SK-N-SH (cell line): ENCODE data around the gene POP7. TPM values are rescaled to one million over a fixed set of nuclear protein-coding genes. Genes with fewer than 3 reads are reported as not detected.

ENCODE experiments used
- CTCF ChIA-PET: fragments of 300-600, 350-600 bp; formaldehyde crosslinking; extraction: SDS; loops from one replicate; lab custom pipeline; 2021; lab: Yijun Ruan, JAX
- POLR2A ChIA-PET: fragments of 350-600 bp; sonication (Branson Sonifier 250); formaldehyde crosslinking; extraction: SDS; loops from one replicate; lab custom pipeline; 2020; ENCODE audit warnings: antibody characterized with exemption, inconsistent platforms; lab: Yijun Ruan, JAX
- DNase-seq: peaks from one replicate; pipeline ENCODE4 v3.0.0; 2012
- H2AFZ ChIP-seq: fragments of 200-600 bp; sonication (generic); 2 replicates; pipeline ENCODE4 v1.8.1; 2016; ENCODE audit warnings: antibody characterized with exemption, mild to moderate bottlenecking, low read depth
- H3F3A ChIP-seq: fragments of 200-600 bp; sonication (generic); replicated peaks from 2 replicates; pipeline ENCODE3; 2016; ENCODE audit warnings: antibody characterized with exemption, mild to moderate bottlenecking; ENCODE audit not compliant: insufficient read depth
- H3K27ac ChIP-seq, 2 experiments: fragments of 200-500 bp in 1 of 2; fragments of 200-600 bp in 1 of 2; sonication (Bioruptor generic) in 1 of 2; sonication (generic), shearing (Covaris generic) in 1 of 2; 2 replicates each; pipeline versions ENCODE4 v1.5.1 to v1.6.1; 2014 to 2016; ENCODE audit warnings: low read depth in 2 of 2, inconsistent platforms in 1 of 2, low read length in 1 of 2, mild to moderate bottlenecking in 1 of 2, mixed read lengths in 1 of 2
- H3K27me3 ChIP-seq: fragments of 200-600 bp; sonication (generic), shearing (Covaris generic); 2 replicates; pipeline ENCODE4 v1.6.1; 2016; ENCODE audit warnings: mixed run types; ENCODE audit not compliant: insufficient read depth
- H3K36me3 ChIP-seq, 2 experiments: fragments of 200-500 bp in 1 of 2; fragments of 200-600 bp in 1 of 2; sonication (Bioruptor generic) in 1 of 2; sonication (generic) in 1 of 2; replicated peaks in 1 of 2; 2 replicates each; pipeline versions ENCODE3 to v1.5.1; 2014 to 2016; ENCODE audit warnings: low read length in 1 of 2, mild to moderate bottlenecking in 1 of 2; ENCODE audit not compliant: insufficient read depth in 2 of 2, control insufficient read depth in 1 of 2
- H3K4me1 ChIP-seq, 2 experiments: fragments of 200-500 bp in 1 of 2; fragments of 200-600 bp in 1 of 2; sonication (Bioruptor generic) in 1 of 2; sonication (generic), shearing (Covaris generic) in 1 of 2; 2 replicates each; pipeline versions ENCODE4 v1.5.1 to v1.6.1; 2014 to 2016; ENCODE audit warnings: low read depth in 1 of 2, low read length in 1 of 2, mixed run types in 1 of 2; ENCODE audit not compliant: insufficient read depth in 2 of 2, control insufficient read depth in 1 of 2
- H3K4me2 ChIP-seq: fragments of 200-600 bp; sonication (generic), shearing (Covaris generic); 2 replicates; pipeline ENCODE4 v1.6.1; 2017; ENCODE audit warnings: mixed run types
- H3K4me3 ChIP-seq, 2 experiments: fragments of 200-500 bp in 1 of 2; fragments of 200-600 bp in 1 of 2; sonication (Bioruptor generic) in 1 of 2; sonication (generic), shearing (Covaris generic) in 1 of 2; 2 replicates each; pipeline versions ENCODE4 v1.5.1 to v1.8.1; 2014 to 2016; ENCODE audit warnings: low read depth in 2 of 2, inconsistent platforms in 1 of 2, low read length in 1 of 2, mild to moderate bottlenecking in 1 of 2, mixed read lengths in 1 of 2, moderate library complexity in 1 of 2
- H3K79me2 ChIP-seq: fragments of 200-600 bp; sonication (generic); 2 replicates; pipeline ENCODE4 v1.8.1; 2017; ENCODE audit warnings: mild to moderate bottlenecking; ENCODE audit not compliant: insufficient read depth
- H3K9ac ChIP-seq: fragments of 200-600 bp; sonication (generic); 2 replicates; pipeline ENCODE4 v1.6.1; 2017; ENCODE audit warnings: mixed run types
- H3K9me2 ChIP-seq: fragments of 200-600 bp; sonication (generic); 2 replicates; pipeline ENCODE4 v1.6.1; 2017; ENCODE audit warnings: mixed run types
- H3K9me3 ChIP-seq: fragments of 200-600 bp; sonication (generic); 2 replicates; pipeline ENCODE4 v1.6.1; 2017; ENCODE audit warnings: mixed run types, mild to moderate bottlenecking, moderate library complexity
- H4K20me1 ChIP-seq: fragments of 200-600 bp; sonication (generic); 2 replicates; pipeline ENCODE4 v1.6.1; 2017; ENCODE audit warnings: mild to moderate bottlenecking, mixed run types; ENCODE audit not compliant: insufficient read depth
- FOSL2 ChIP-seq: IDR thresholded peaks from 2 replicates; pipeline ENCODE4 v1.4.0; 2012; ENCODE audit warnings: low read depth, mild to moderate bottlenecking, moderate library complexity, borderline replicate concordance
- FOXM1 ChIP-seq: IDR thresholded peaks from 2 replicates; pipeline ENCODE4 v1.4.0; 2012; ENCODE audit warnings: low read depth, mild to moderate bottlenecking
- GABPA ChIP-seq: IDR thresholded peaks from 2 replicates; pipeline ENCODE4 v1.4.0; 2012; ENCODE audit warnings: low read depth, mild to moderate bottlenecking
- MEF2A ChIP-seq: IDR thresholded peaks from 2 replicates; pipeline ENCODE4 v1.4.0; 2012; ENCODE audit warnings: low read depth, borderline replicate concordance
- NFIC ChIP-seq: IDR thresholded peaks from 2 replicates; pipeline ENCODE4 v1.4.0; 2012; ENCODE audit warnings: borderline replicate concordance
- POLR2AphosphoS5 ChIP-seq: IDR thresholded peaks from 2 replicates; pipeline ENCODE4 v1.6.1; 2012; ENCODE audit warnings: low read depth, low read length
- RCOR1 ChIP-seq: fragments of 150-350 bp; IDR thresholded peaks from 2 replicates; pipeline ENCODE4 v1.6.1; 2017; ENCODE audit warnings: antibody characterized with exemption, low read length
- RFX5 ChIP-seq: IDR thresholded peaks from 2 replicates; pipeline ENCODE4 v1.6.1; 2012; ENCODE audit warnings: mild to moderate bottlenecking, improper control_type of control experiment, low read length
- SMC3 ChIP-seq: IDR thresholded peaks from 2 replicates; pipeline ENCODE4 v1.6.1; 2012; ENCODE audit warnings: low read depth, low read length, improper control_type of control experiment
- WGBS: methylation state at CpG from one replicate; pipeline ENCODE4 v1.1.6; 2017; ENCODE audit warnings: low lambda C conversion rate; 5-methylcytosine and 5-hydroxymethylcytosine counted together
- polyA plus RNA-seq, 3 experiments: library from polyadenylated mRNA; depleted of rRNA; stranded (reverse); fragments of >200 nt; gene quantifications; 2 replicates each; pipeline ENCODE4 v1.2.3, GENCODE V29; 2012
- TF ChIP-seq, protein P1 (sequence below): IDR thresholded peaks from 2 replicates; pipeline ENCODE4; 2012
- TF ChIP-seq, protein P2 (sequence below): fragments of 150-350 bp; IDR thresholded peaks from 2 replicates; pipeline ENCODE4 v1.6.1; 2016; ENCODE audit warnings: mild to moderate bottlenecking, low read depth, low read length
- TF ChIP-seq, protein P3 (sequence below): IDR thresholded peaks from 2 replicates; pipeline ENCODE4 v1.4.0; 2012; ENCODE audit warnings: low read depth
- TF ChIP-seq, protein P4 (sequence below): fragments of 200-600 bp; sonication (generic); IDR thresholded peaks from 2 replicates; pipeline ENCODE4 v1.6.1; 2017; ENCODE audit warnings: antibody characterized with exemption, mild to moderate bottlenecking, moderate library complexity
- TF ChIP-seq, protein P5 (sequence below): IDR thresholded peaks from 2 replicates; pipeline ENCODE4 v1.4.0; 2012; ENCODE audit warnings: low read depth, borderline replicate concordance

Gene POP7
- polyA plus RNA-seq, 1 of the 3 experiments (the other 2 are of a cell fraction): 81.8 TPM

DNA sequence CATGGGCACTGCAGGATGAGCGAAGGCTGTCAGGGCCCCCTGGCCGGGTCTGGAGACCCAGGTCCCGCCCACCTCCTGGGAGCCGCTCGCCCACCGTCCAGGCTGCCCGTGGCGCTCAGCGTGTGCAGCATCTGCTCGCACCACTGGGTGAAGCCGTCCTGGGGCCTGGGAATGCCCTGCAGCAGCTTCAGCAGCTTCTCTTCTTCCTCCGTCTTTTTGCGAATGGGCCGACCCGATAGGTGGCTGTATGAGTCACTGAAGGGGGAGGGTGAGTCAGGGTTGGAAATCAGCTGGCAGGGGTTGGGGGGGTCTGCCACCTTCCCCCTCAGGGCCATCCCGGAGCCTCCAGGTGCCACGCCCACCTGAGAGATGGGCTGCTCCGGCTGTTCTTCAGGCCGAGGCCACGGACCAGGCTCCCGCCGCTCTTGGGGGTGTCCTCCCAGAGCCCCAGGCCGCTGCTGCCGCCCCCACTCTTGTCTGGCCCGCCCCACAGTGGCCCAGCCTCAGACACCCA, 23.6 kb upstream of the POP7 start:
- no peaks in the 10 kb centered on the region for H3K9me2 ChIP-seq
- no peak overlapping the region for H3K4me3 ChIP-seq
- H3K36me3 ChIP-seq: peaks cover 39 to 100% of the 10 kb centered on the region in 2 experiments
- H3F3A ChIP-seq: peaks cover 51% of the 10 kb centered on the region
- ChIA-PET CTCF (interaction anchor here (1.2 to 10.5 kb wide), 6 partner anchors 11 to 170 kb away, joined by 5 to 227 read pairs (median 10); partner anchors contain the start of genes FBXO24, GIGYF1, LRCH4 and MOSPD3), POLR2A (interaction anchor here (1.3 to 1.9 kb wide), 3 partner anchors 10 to 80 kb away, joined by 3 to 9 read pairs (median 4); partner anchors contain the start of gene PCOLCE)
- H3K9ac ChIP-seq: no peak overlapping the region
- TF ChIP-seq FOSL2: peak; percentile 84; the same call in 1 of the 2 replicates
- TF ChIP-seq, protein P1, sequence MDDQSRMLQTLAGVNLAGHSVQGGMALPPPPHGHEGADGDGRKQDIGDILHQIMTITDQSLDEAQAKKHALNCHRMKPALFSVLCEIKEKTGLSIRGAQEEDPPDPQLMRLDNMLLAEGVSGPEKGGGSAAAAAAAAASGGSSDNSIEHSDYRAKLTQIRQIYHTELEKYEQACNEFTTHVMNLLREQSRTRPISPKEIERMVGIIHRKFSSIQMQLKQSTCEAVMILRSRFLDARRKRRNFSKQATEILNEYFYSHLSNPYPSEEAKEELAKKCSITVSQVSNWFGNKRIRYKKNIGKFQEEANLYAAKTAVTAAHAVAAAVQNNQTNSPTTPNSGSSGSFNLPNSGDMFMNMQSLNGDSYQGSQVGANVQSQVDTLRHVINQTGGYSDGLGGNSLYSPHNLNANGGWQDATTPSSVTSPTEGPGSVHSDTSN: peak; percentile 57
- TF ChIP-seq, protein P2, sequence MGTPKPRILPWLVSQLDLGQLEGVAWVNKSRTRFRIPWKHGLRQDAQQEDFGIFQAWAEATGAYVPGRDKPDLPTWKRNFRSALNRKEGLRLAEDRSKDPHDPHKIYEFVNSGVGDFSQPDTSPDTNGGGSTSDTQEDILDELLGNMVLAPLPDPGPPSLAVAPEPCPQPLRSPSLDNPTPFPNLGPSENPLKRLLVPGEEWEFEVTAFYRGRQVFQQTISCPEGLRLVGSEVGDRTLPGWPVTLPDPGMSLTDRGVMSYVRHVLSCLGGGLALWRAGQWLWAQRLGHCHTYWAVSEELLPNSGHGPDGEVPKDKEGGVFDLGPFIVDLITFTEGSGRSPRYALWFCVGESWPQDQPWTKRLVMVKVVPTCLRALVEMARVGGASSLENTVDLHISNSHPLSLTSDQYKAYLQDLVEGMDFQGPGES: no peak
- peaks cover 0 to 27% of the 10 kb centered on the region in 2 experiments; a peak in 1 of 4 replicates for H3K4me1 ChIP-seq
- H3K4me2 ChIP-seq: no peak overlapping the region
- H3K79me2 ChIP-seq: peaks cover 12% of the 10 kb centered on the region
- H3K27ac ChIP-seq: no peak overlapping the region
- no peaks in the 10 kb centered on the region for H3K9me3 ChIP-seq
- WGBS: 84% methylated on average over 15 of the region's 25 CpGs
- no peaks in the 10 kb centered on the region for H3K27me3 ChIP-seq
- peak; percentile 49 for DNase-seq
- no peak overlapping the region for H2AFZ ChIP-seq
- peaks cover 43% of the 10 kb centered on the region for H4K20me1 ChIP-seq

DNA sequence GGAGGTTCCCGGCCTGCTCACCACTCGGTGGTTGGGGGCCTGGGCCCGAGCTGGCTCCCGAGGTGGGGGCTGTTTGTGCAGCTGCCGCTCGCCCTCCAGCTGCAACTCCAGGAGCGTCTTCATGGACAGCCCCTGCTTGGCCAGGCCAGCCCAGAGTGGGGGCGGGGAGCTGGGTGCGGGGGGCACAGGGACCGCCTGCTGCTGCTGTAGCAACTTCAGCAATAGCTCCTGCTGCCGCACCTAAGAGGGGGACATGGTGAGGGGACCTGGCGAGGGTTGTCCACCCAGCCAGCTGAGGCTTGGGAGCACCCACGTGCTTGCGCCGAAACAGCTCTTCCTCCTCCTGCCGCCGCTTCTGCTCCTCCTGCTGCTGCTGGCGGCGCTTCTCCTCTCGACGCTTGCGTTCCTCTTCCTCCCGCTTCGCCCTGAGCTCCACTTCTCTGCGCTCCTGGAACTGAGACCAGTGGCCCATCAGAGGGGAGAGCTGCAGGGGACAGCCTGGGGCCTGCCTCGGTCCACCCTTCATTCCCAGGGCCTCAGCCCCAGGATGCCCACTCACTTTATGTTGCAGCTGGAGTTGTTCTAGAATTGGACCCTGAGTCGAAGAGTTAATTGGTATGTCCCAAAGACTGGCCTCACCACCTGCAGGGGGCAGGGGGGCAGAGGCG, 22.8 kb upstream of the POP7 start:
- Histone ChIP-seq H3K36me3 (peaks cover 31 to 99% of the 10 kb centered on the region in 2 experiments), H3K9me3 (no peaks in the 10 kb centered on the region), H3K4me2 (no peak overlapping the region), H3K4me1 (peaks cover 0 to 20% of the 10 kb centered on the region in 2 experiments; a peak in 1 of 4 replicates), H3K9me2 (no peaks in the 10 kb centered on the region), H3K27ac (no peak overlapping the region), H4K20me1 (peaks cover 35% of the 10 kb centered on the region), H3K27me3 (no peaks in the 10 kb centered on the region), H3K79me2 (peaks cover 5% of the 10 kb centered on the region), H3F3A (peaks cover 42% of the 10 kb centered on the region), H2AFZ (no peak overlapping the region), H3K9ac (no peak overlapping the region), H3K4me3 (no peak overlapping the region)
- ChIA-PET CTCF (interaction anchor here (0.9 to 10.5 kb wide), 8 partner anchors 10 to 169 kb away, joined by 3 to 227 read pairs (median 6); partner anchors contain the start of genes GIGYF1, MOSPD3, POP7 and SLC12A9), POLR2A (interaction anchor here (0.7 to 1.9 kb wide), 7 partner anchors 9 to 105 kb away, joined by 3 to 9 read pairs (median 4); partner anchors contain the start of genes MOSPD3 and PCOLCE)
- peak; percentile 60 for DNase-seq
- 93% methylated on average over 18 of the region's 28 CpGs for WGBS
- TF ChIP-seq, protein P3, sequence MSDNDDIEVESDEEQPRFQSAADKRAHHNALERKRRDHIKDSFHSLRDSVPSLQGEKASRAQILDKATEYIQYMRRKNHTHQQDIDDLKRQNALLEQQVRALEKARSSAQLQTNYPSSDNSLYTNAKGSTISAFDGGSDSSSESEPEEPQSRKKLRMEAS: no peak
- TF ChIP-seq RCOR1: no peak
- TF ChIP-seq GABPA: no peak
- TF ChIP-seq, protein P2: no peak
- no peak for TF ChIP-seq FOSL2
- TF ChIP-seq SMC3: no peak
- TF ChIP-seq NFIC: no peak
- TF ChIP-seq, protein P4, sequence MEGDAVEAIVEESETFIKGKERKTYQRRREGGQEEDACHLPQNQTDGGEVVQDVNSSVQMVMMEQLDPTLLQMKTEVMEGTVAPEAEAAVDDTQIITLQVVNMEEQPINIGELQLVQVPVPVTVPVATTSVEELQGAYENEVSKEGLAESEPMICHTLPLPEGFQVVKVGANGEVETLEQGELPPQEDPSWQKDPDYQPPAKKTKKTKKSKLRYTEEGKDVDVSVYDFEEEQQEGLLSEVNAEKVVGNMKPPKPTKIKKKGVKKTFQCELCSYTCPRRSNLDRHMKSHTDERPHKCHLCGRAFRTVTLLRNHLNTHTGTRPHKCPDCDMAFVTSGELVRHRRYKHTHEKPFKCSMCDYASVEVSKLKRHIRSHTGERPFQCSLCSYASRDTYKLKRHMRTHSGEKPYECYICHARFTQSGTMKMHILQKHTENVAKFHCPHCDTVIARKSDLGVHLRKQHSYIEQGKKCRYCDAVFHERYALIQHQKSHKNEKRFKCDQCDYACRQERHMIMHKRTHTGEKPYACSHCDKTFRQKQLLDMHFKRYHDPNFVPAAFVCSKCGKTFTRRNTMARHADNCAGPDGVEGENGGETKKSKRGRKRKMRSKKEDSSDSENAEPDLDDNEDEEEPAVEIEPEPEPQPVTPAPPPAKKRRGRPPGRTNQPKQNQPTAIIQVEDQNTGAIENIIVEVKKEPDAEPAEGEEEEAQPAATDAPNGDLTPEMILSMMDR: no peak
- TF ChIP-seq POLR2AphosphoS5: no peak
- no peak for TF ChIP-seq MEF2A
- TF ChIP-seq, protein P5, sequence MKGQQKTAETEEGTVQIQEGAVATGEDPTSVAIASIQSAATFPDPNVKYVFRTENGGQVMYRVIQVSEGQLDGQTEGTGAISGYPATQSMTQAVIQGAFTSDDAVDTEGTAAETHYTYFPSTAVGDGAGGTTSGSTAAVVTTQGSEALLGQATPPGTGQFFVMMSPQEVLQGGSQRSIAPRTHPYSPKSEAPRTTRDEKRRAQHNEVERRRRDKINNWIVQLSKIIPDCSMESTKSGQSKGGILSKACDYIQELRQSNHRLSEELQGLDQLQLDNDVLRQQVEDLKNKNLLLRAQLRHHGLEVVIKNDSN: no peak
- TF ChIP-seq RFX5: no peak
- TF ChIP-seq, protein P1: no peak
- no peak for TF ChIP-seq FOXM1
